Mucosa of stomach (tissue), 1 donor: Measurements from ENCODE around the gene PLPPR1.
"Not testable (repeated sequence)": the region's sequence is repeated elsewhere in the genome, so short reads cannot be mapped to it uniquely, and the experiment has no call there.

Experiments used
- H3K27me3 ChIP-seq: one replicate; pipeline ENCODE4 v1.7.0; 2013; ENCODE audit warnings: mild to moderate bottlenecking, low read length; ENCODE audit not compliant: control insufficient read depth, insufficient read depth
- H3K36me3 ChIP-seq: one replicate; pipeline ENCODE4 v1.7.0; 2013; ENCODE audit warnings: low read length; ENCODE audit not compliant: control insufficient read depth, insufficient read depth
- H3K4me1 ChIP-seq: one replicate; pipeline ENCODE4 v1.7.0; 2013; ENCODE audit warnings: mild to moderate bottlenecking, low read length; ENCODE audit not compliant: control insufficient read depth, insufficient read depth
- H3K4me3 ChIP-seq: one replicate; pipeline ENCODE4 v1.7.0; 2013; ENCODE audit warnings: low read length
- H3K9ac ChIP-seq: one replicate; pipeline ENCODE4 v1.7.0; 2013; ENCODE audit warnings: mild to moderate bottlenecking, low read length, moderate library complexity
- H3K9me3 ChIP-seq: one replicate; pipeline ENCODE4 v1.7.0; 2013; ENCODE audit warnings: mild to moderate bottlenecking, low read length, moderate library complexity; ENCODE audit not compliant: control insufficient read depth
- donor health status: Pancreatic carcinoma.

PLPPR1 gene

GRCh38 chr9:101027733-101028345 lies 688 bp upstream of the PLPPR1 start:
- H3K4me1 ChIP-seq: peaks cover 9% of the 10 kb centered on the region
- H3K36me3 ChIP-seq: no peaks in the 10 kb centered on the region
- peaks cover 23% of the 10 kb centered on the region for H3K27me3 ChIP-seq
- H3K9ac ChIP-seq: no peak overlapping the region
- no peak overlapping the region for H3K4me3 ChIP-seq
- no peaks in the 10 kb centered on the region for H3K9me3 ChIP-seq

- Histone ChIP-seq H3K9ac (no peak overlapping the region), H3K36me3 (no peaks in the 10 kb centered on the region), H3K4me3 (no peak overlapping the region), H3K27me3 (peaks cover 23% of the 10 kb centered on the region), H3K9me3 (no peaks in the 10 kb centered on the region), H3K4me1 (peaks cover 9% of the 10 kb centered on the region)
These were observed 973 bp downstream of the PLPPR1 start for GRCh38 chr9:101029315-101030085.

GRCh38 chr9:101030086-101030391 lies 1.5 kb downstream of the PLPPR1 start:
- Histone ChIP-seq H3K9ac (no peak overlapping the region), H3K36me3 (no peaks in the 10 kb centered on the region), H3K27me3 (peaks cover 23% of the 10 kb centered on the region), H3K4me1 (peaks cover 9% of the 10 kb centered on the region), H3K4me3 (no peak overlapping the region), H3K9me3 (no peaks in the 10 kb centered on the region)

- no peak overlapping the region for H3K4me3 ChIP-seq
- H3K36me3 ChIP-seq: no peaks in the 10 kb centered on the region
- no peak overlapping the region for H3K9ac ChIP-seq
- peaks cover 9% of the 10 kb centered on the region for H3K4me1 ChIP-seq
- peaks cover 23% of the 10 kb centered on the region for H3K27me3 ChIP-seq
- H3K9me3 ChIP-seq: no peaks in the 10 kb centered on the region
These were observed 3.9 kb downstream of the PLPPR1 start for GRCh38 chr9:101032426-101032825.

- peaks cover 17% of the 10 kb centered on the region for H3K27me3 ChIP-seq
- H3K4me1 ChIP-seq: no peaks in the 10 kb centered on the region
- no peak overlapping the region for H3K4me3 ChIP-seq
These were observed 5.7 kb downstream of the PLPPR1 start for GRCh38 chr9:101034222-101034621.

GRCh38 chr9:101035098-101035497 lies 6.6 kb downstream of the PLPPR1 start:
- H3K27me3 ChIP-seq: peaks cover 8% of the 10 kb centered on the region
- H3K9ac ChIP-seq: no peak overlapping the region
- H3K4me3 ChIP-seq: no peak overlapping the region
- H3K4me1 ChIP-seq: no peaks in the 10 kb centered on the region
- H3K9me3 ChIP-seq: no peaks in the 10 kb centered on the region
- H3K36me3 ChIP-seq: no peaks in the 10 kb centered on the region

More at GRCh38 chr9:101034222-101034621, 5.7 kb downstream of the PLPPR1 start:
- no peaks in the 10 kb centered on the region for H3K36me3 ChIP-seq
- no peaks in the 10 kb centered on the region for H3K9me3 ChIP-seq
- no peak overlapping the region for H3K9ac ChIP-seq

GRCh38 chr9:101037430-101037829 lies 8.9 kb downstream of the PLPPR1 start:
- Histone ChIP-seq H3K36me3 (no peaks in the 10 kb centered on the region), H3K4me3 (no peak overlapping the region), H3K9ac (no peak overlapping the region), H3K27me3 (no peaks in the 10 kb centered on the region), H3K9me3 (no peaks in the 10 kb centered on the region), H3K4me1 (no peaks in the 10 kb centered on the region)

GRCh38 chr9:101038488-101038887 lies 10.0 kb downstream of the PLPPR1 start:
- no peaks in the 10 kb centered on the region for H3K4me1 ChIP-seq
- H3K27me3 ChIP-seq: no peaks in the 10 kb centered on the region
- no peak overlapping the region for H3K9ac ChIP-seq
- H3K9me3 ChIP-seq: no peaks in the 10 kb centered on the region
- H3K36me3 ChIP-seq: no peaks in the 10 kb centered on the region
- H3K4me3 ChIP-seq: no peak overlapping the region

GRCh38 chr9:101039581-101039980 lies 11.1 kb downstream of the PLPPR1 start:
- H3K4me3 ChIP-seq, H3K9me3 ChIP-seq, H3K36me3 ChIP-seq, H3K4me1 ChIP-seq, H3K9ac ChIP-seq, H3K27me3 ChIP-seq: not testable (repeated sequence)

GRCh38 chr9:101047848-101048397 lies 19.4 kb downstream of the PLPPR1 start:
- H3K4me1 ChIP-seq: no peaks in the 10 kb centered on the region
- H3K4me3 ChIP-seq: no peak overlapping the region
- no peaks in the 10 kb centered on the region for H3K27me3 ChIP-seq
- no peaks in the 10 kb centered on the region for H3K9me3 ChIP-seq
- no peak overlapping the region for H3K9ac ChIP-seq
- no peaks in the 10 kb centered on the region for H3K36me3 ChIP-seq

- H3K4me3 ChIP-seq: no peak overlapping the region
- no peaks in the 10 kb centered on the region for H3K9me3 ChIP-seq
- H3K9ac ChIP-seq: no peak overlapping the region
- no peaks in the 10 kb centered on the region for H3K36me3 ChIP-seq
- no peaks in the 10 kb centered on the region for H3K4me1 ChIP-seq
- no peaks in the 10 kb centered on the region for H3K27me3 ChIP-seq
These were observed 22.1 kb downstream of the PLPPR1 start for GRCh38 chr9:101050650-101051049.

- Histone ChIP-seq H3K9me3 (no peaks in the 10 kb centered on the region), H3K4me1 (no peaks in the 10 kb centered on the region), H3K36me3 (no peaks in the 10 kb centered on the region), H3K9ac (no peak overlapping the region), H3K27me3 (no peaks in the 10 kb centered on the region), H3K4me3 (no peak overlapping the region)
These were observed 26.1 kb downstream of the PLPPR1 start for GRCh38 chr9:101054657-101055056.
